ENCODE measurements around the gene VPS72. TPM values are rescaled to one million over a fixed set of nuclear protein-coding genes. Genes with fewer than 3 reads are reported as not detected.

The VPS72 gene
- total and polyA plus RNA-seq, 2 of the 13 experiments (the other 11 are each of a cell fraction or from before 2014, with no cell fraction given), result 33.7 to 34.5 TPM

- no peak for TF ChIP-seq ZNF615 (CRISPR knock-in tag; IDR thresholded peaks at IDR 0.05; ENCODE audit: borderline replicate concordance)
- no peak for TF ChIP-seq ATF4 (CRISPR knock-in tag; IDR thresholded peaks at IDR 0.05)
- TF ChIP-seq ZMYM4 (CRISPR knock-in tag; IDR thresholded peaks at IDR 0.05), result peak; percentile 16; the same call in 1 of the 2 replicates
- TF ChIP-seq ZBTB25 (CRISPR knock-in tag; IDR thresholded peaks at IDR 0.05), result 0 out of 2 replicates have a peak, but pooled peaks have one; percentile 32
- 0 out of 2 replicates have a peak, but pooled peaks have one; percentile 63 for TF ChIP-seq ZBTB20 (CRISPR knock-in tag; IDR thresholded peaks at IDR 0.05; ENCODE audit: borderline replicate concordance, low read depth)
- TF ChIP-seq ZC3H4 (CRISPR knock-in tag; IDR thresholded peaks at IDR 0.05; ENCODE audit: borderline replicate concordance), result no peak
- peak; percentile 84; the same call in 1 of the 2 replicates for TF ChIP-seq ZNF747 (CRISPR knock-in tag; IDR thresholded peaks at IDR 0.05; ENCODE audit: borderline replicate concordance)
- no peak for TF ChIP-seq CHCHD3 (CRISPR knock-in tag; IDR thresholded peaks at IDR 0.05)
- TF ChIP-seq ZNF776 (CRISPR knock-in tag; IDR thresholded peaks at IDR 0.05), result peak; percentile 82
- TF ChIP-seq, protein P1, sequence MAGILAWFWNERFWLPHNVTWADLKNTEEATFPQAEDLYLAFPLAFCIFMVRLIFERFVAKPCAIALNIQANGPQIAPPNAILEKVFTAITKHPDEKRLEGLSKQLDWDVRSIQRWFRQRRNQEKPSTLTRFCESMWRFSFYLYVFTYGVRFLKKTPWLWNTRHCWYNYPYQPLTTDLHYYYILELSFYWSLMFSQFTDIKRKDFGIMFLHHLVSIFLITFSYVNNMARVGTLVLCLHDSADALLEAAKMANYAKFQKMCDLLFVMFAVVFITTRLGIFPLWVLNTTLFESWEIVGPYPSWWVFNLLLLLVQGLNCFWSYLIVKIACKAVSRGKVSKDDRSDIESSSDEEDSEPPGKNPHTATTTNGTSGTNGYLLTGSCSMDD (CRISPR knock-in tag; IDR thresholded peaks at IDR 0.05), result no peak
- no peak for TF ChIP-seq TCF12 (IDR thresholded peaks at IDR 0.05)
- TF ChIP-seq TCF12 (CRISPR knock-in tag; IDR thresholded peaks at IDR 0.05), result 0 out of 2 replicates have a peak, but pooled peaks have one; percentile 36
Measured at GRCh38 chr1:151146412-151147131, 43.4 kb downstream of the VPS72 start, which contains the start of gene SEMA6C (continued).

Data from HepG2 (cell line).